ENCODE results near the gene CCDC116. TPM values are rescaled to one million over a fixed set of nuclear protein-coding genes. Genes with fewer than 3 reads are reported as not detected.
"Not testable (repeated sequence)": the region's sequence is repeated elsewhere in the genome, so short reads cannot be mapped to it uniquely, and the experiment has no call there.

The CCDC116 gene
- total and polyA plus RNA-seq, 9 donors = 0.46 to 0.88 (median 0.67) TPM; not detected in 1

DNA sequence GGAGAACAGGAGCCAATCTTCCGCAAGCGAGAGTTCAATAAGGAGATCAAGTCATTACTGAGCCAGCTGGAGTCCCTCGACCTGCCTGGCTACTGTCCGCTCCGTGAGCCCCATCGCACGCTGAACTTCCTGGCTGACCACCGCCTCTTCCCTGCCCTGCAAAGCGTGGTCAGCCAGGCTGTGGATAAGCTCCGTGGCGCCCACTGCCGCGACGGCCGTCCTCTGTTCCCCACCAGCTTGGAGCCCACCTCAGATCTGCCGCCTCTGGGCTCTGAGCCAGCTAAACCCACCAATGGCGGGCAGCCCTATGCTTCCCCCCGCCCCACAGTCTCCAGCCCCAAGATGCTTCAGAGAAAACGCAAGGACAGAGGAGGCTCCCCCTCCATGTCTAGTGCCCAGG is 2.3 kb downstream of the CCDC116 start:
- TF ChIP-seq, protein P1, sequence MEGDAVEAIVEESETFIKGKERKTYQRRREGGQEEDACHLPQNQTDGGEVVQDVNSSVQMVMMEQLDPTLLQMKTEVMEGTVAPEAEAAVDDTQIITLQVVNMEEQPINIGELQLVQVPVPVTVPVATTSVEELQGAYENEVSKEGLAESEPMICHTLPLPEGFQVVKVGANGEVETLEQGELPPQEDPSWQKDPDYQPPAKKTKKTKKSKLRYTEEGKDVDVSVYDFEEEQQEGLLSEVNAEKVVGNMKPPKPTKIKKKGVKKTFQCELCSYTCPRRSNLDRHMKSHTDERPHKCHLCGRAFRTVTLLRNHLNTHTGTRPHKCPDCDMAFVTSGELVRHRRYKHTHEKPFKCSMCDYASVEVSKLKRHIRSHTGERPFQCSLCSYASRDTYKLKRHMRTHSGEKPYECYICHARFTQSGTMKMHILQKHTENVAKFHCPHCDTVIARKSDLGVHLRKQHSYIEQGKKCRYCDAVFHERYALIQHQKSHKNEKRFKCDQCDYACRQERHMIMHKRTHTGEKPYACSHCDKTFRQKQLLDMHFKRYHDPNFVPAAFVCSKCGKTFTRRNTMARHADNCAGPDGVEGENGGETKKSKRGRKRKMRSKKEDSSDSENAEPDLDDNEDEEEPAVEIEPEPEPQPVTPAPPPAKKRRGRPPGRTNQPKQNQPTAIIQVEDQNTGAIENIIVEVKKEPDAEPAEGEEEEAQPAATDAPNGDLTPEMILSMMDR (IDR thresholded peaks at IDR 0.05) = no peak
- no peak for TF ChIP-seq POLR2A (IDR thresholded peaks at IDR 0.05)
- TF ChIP-seq EP300 (IDR thresholded peaks at IDR 0.05) = no peak
- intact Hi-C loops (cut with DNase I) = no loop called here
- Histone ChIP-seq H3K4me1 (ENCODE audit: insufficient read depth) (no peaks in the 10 kb centered on the region), H3K27me3 (no peaks in the 10 kb centered on the region), H3K4me3 (no peak overlapping the region), H3K27ac (no peak overlapping the region), H3K36me3 (no peaks in the 10 kb centered on the region), H3K9me3 (no peaks in the 10 kb centered on the region)
- WGBS, 3 donors = 69 to 74% (median 71%) methylated on average over 19 of the region's 19 CpGs
- DNase-seq = no peak

DNA sequence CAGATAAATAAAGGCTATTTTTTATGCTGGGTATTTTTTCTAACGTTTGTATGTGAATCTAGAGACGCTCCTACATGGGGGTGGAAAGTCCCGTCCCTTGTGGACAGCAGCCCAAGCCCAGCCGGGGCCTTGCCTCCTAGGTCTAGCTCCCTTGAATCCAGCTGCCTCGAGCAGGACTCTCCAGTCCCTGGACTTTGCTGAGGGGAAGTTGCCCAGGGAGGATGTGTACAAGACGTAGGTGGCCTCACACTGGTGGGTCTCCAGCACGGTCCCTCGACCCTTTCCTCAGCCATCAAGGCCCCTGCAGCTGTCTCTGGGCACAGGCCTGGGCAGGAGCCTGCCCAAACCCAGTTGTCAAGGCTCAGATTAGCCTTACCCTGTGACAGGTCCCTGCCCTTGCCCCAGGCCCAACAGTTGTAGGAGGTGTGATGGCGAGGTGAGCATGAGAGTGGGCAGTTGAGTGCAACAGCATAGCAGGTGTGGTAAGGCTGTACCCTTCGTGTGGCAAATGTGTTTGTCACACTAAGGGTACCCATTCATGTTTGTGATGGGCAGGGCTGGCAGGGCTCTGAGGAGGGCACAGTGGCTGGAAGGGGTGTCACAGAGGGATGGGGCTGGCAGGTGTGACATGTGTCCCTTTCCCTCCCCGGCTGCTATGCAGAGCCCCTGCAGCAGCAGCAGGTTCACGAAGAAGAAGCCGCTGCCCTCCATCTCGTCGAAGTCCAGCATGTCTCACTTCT is 3.4 kb downstream of the CCDC116 start:
- H3K36me3 ChIP-seq = no peaks in the 10 kb centered on the region
- no peaks in the 10 kb centered on the region for H3K9me3 ChIP-seq
- intact Hi-C loops (cut with DNase I) = no loop called here
- DNase-seq = no peak
- TF ChIP-seq, protein P1 (IDR thresholded peaks at IDR 0.05) = no peak
- TF ChIP-seq POLR2A (IDR thresholded peaks at IDR 0.05) (no peak), EP300 (IDR thresholded peaks at IDR 0.05) (no peak)
- 74 to 77% (median 77%) methylated on average over 15 of the region's 15 CpGs for WGBS, 3 donors
- no peak overlapping the region for H3K4me3 ChIP-seq
- no peak overlapping the region for H3K27ac ChIP-seq
- H3K4me1 ChIP-seq (ENCODE audit: insufficient read depth) = no peaks in the 10 kb centered on the region
- no peaks in the 10 kb centered on the region for H3K27me3 ChIP-seq

DNA sequence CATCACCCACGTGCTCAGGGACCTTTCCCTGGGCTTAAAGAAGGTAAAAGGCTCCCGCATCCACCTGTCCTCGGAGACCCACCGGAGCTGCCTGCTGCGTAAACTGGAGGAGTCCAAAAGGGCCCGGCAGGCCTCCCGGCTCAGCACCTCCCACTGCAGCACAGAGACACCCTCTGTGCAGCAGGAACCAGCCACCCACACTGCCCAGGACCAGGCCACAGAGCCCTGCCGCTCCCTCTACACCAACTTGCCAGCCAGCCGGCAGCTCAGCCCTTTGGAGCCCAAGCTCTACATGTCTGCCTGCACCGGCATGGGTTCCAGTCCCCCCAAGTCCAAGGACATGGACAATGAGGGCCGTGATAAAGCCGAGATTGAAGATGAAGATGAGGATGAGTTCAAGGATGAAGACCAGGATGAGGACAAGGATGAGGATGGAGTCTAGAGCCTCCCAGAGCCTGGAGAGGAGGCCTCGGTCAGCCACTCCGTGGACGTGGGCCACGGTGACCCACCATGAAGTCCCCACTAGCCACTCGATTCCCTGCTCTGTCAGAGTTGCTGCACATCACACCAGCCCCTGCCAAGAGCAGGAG is 4.2 kb downstream of the CCDC116 start:
- Histone ChIP-seq H3K4me3 (no peak overlapping the region), H3K27ac (no peak overlapping the region), H3K36me3 (no peaks in the 10 kb centered on the region), H3K4me1 (ENCODE audit: insufficient read depth) (peaks cover 2% of the 10 kb centered on the region), H3K9me3 (no peaks in the 10 kb centered on the region), H3K27me3 (no peaks in the 10 kb centered on the region)
- intact Hi-C loops (cut with DNase I) = no loop called here
- no peak for DNase-seq
- 87 to 91% (median 89%) methylated on average over 17 of the region's 17 CpGs for WGBS, 3 donors
- TF ChIP-seq EP300 (IDR thresholded peaks at IDR 0.05) (no peak), POLR2A (IDR thresholded peaks at IDR 0.05) (no peak)
- TF ChIP-seq, protein P1 (IDR thresholded peaks at IDR 0.05) = no peak

DNA sequence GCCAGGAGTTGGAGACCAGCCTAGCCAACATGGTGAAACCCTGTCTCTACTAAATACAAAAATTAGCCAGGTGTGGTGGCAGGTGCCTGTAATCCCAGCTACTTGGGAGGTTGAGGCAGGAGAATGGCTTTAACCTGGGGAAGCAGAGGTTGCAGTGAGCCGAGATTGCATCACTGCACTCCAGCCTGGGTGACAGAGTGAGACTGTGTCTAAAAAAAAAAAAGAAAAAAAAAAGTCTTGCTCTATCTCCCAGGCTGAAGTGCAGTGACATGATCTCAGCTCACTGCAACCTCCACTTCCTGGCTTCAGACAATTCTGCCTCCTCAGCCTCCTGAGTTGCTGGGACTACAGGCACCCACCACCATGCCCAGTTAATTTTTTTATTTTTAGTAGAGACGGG is 4.9 kb downstream of the CCDC116 start:
- DNase-seq; intact Hi-C loops (cut with DNase I); H3K9me3 ChIP-seq: not testable (repeated sequence)

DNA sequence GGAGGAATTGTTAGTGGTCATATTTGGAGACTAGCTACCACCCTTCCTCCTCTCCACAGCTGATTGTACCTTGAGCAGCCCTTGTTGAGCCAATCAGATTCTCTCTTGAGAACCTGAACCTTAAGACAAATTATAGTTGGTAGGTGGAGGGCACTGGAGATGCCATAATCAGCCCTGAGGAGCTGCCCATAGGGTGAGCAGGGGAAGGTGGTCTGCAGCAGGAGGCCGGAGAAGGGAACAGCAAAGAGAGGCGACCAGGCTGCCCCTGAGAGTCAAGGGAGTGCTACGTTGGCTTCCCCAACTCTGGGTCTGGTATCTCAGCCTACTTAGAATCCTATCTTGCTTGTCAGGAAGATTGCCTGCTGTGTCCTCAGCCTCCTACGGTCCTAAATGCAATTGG is 6.8 kb downstream of the CCDC116 start:
- 70 to 76% (median 74%) methylated on average over 4 of the region's 4 CpGs for WGBS, 3 donors
- DNase-seq = no peak
- H3K4me3 ChIP-seq = no peak overlapping the region
- H3K4me1 ChIP-seq (ENCODE audit: insufficient read depth) = peaks cover 2% of the 10 kb centered on the region
- H3K27ac ChIP-seq = no peak overlapping the region
- no peak for TF ChIP-seq POLR2A (IDR thresholded peaks at IDR 0.05)
- TF ChIP-seq, protein P1 (IDR thresholded peaks at IDR 0.05) = no peak
- TF ChIP-seq EP300 (IDR thresholded peaks at IDR 0.05) = no peak
- intact Hi-C loops (cut with DNase I) = no loop called here
- no peaks in the 10 kb centered on the region for H3K27me3 ChIP-seq
- H3K9me3 ChIP-seq = no peaks in the 10 kb centered on the region
- H3K36me3 ChIP-seq = no peaks in the 10 kb centered on the region

More for the DNA sequence above, 4.9 kb downstream of the CCDC116 start:
- H3K27me3 ChIP-seq; H3K27ac ChIP-seq; H3K4me1 ChIP-seq (ENCODE audit: insufficient read depth); H3K36me3 ChIP-seq; H3K4me3 ChIP-seq: not testable (repeated sequence)
- WGBS, 3 donors = 87 to 91% (median 90%) methylated on average over 2 of the region's 2 CpGs
